GOT3 (cell line): ENCODE data around the gene APBB1IP.
"Not testable (repeated sequence)": the region's sequence is repeated elsewhere in the genome, so short reads cannot be mapped to it uniquely, and the experiment has no call there.

Experiments used
- DNase-seq: peaks from one replicate; lab custom pipeline; 2025; ENCODE audit warnings: mixed read lengths; lab: John Stamatoyannopoulos, UW

Gene APBB1IP

DNA sequence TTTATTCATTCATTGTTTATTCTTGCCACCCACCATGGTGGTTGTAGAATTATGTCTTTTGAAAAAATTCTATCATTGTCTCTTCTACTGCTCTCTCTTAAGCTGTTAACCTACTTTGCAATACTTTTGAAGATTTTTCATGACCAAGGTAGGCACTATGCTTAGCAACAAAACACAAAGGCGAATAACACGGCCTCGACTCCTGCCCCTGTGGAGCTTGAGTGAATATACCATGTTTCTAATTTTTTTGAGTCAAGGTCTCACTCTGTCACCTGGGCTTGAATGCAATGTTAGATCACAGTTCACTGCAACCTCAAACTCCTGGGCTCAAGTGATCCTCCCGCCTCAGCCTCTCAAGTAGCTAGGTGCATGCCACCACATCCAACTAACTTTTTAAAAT is 39.4 kb downstream of the APBB1IP start:
- DNase-seq = no peak

DNA sequence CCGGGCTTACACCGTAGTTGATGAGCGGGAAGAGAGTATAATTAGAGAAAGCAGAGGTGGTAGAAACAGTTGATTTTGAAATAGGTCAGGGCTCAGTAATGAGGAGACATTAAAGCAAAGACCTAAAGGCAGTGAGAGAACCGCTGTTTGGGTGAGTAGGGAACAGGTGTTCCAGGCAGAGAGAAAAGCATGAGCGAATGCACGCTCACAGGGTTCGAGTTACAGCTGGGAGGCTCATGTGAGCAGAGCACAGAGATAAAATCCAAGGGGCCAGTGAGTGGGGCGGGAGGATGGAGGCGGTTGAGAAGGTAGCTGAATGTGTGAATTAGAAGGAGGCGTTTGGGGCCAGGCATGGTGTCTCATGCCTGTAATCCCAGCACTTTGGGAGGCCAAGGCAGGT is 39.9 kb downstream of the APBB1IP start:
- DNase-seq = no peak

DNA sequence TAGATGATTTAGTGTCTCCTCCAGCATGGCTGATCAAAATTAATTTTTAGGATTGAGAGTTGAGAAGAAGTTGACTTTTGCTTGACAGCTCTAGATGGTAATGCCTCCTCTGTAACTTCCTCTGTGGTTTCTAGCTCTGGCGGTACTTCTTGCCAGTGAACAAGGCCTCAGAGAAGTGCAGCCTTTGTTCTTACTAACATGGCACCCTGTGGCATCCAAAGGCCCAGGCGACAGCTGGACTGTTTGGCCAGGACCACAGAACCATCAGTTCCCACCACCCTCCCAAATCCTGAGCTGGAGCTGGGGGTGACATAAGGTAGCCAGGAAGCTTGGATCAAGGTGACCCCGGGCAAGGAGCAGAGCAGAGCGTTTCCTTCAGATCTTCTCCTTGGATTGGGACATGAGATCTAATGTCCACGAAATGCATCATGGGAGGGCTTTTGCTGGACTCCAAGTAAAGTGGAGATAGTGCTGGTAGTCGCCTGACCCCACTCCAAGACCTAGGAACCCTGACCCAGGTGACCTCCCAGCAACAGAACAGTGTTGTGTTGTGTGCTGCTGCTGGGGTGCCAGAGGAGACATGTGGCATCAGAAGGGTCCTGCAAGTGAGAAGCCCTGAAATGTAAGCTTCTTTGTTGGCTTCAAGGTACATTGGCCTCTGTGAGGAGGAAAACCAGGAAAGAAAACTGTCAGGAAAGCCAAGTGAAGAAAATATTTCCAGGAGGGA is 41.8 kb downstream of the APBB1IP start:
- no peak for DNase-seq

DNA sequence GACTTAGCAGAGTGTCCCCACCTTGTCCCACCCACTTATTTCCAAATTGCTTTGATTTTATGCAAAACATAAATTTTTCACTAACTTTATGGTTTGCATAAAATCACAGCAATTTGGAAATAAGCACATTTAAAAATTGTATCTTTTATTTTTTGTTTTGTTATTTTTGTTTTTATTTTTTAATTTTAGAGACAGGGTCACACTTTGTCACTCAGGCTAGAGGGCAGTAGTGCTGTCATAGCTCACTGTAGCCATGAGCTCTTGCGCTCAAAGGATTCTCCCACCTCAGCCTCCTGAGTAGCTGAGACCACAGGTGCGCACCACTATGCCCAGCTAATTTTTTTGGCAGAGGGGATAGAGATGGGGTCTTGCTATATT is 43.2 kb downstream of the APBB1IP start:
- no peak for DNase-seq

DNA sequence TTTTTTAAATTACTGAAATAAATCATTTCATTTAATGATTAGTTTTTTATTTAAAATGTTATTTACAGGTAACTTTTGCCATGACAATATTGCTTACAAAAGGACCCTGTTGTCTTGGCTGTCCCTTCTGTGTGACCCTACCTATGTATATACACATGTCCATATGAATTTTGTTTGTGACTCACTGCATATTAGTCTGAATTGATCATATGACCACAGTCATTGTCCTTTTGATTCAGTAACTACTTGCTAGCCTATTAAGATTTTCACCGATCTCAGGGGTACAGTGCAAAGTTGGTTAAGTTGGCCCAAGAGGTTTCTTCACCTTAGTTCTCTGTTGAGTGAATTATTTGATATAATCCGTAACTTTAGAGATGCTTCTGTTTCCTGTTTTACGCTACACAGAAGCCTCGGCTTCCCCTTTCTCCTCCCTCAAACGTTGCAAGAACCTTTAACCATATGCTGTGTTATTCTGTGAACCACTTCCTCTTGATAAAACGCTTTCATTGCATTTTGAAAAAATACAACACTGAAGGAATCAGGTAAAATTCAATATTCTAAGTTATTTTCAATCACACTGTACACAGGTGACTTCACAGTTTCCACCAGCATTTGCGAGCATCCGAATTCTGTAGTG is 43.9 kb downstream of the APBB1IP start:
- no peak for DNase-seq

DNA sequence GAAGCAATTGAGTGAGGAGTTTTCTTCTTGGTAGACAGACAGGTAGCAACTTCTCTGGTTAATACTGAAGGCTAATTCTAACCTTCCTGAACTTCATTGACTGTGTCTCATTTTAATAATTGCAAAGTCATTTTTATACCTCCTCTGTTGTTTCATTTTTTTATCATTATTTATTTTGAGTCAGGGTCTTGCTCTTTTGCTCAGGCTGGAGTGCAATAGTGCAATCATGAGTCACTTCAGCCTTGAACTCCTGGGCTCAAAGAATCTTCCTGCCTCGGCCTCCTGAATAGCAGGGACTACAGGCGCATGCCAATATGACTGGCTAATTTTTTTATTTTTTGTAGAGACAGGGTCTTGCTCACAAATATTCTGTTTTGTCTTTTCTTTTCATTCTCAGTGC is 45.4 kb downstream of the APBB1IP start:
- no peak for DNase-seq

DNA sequence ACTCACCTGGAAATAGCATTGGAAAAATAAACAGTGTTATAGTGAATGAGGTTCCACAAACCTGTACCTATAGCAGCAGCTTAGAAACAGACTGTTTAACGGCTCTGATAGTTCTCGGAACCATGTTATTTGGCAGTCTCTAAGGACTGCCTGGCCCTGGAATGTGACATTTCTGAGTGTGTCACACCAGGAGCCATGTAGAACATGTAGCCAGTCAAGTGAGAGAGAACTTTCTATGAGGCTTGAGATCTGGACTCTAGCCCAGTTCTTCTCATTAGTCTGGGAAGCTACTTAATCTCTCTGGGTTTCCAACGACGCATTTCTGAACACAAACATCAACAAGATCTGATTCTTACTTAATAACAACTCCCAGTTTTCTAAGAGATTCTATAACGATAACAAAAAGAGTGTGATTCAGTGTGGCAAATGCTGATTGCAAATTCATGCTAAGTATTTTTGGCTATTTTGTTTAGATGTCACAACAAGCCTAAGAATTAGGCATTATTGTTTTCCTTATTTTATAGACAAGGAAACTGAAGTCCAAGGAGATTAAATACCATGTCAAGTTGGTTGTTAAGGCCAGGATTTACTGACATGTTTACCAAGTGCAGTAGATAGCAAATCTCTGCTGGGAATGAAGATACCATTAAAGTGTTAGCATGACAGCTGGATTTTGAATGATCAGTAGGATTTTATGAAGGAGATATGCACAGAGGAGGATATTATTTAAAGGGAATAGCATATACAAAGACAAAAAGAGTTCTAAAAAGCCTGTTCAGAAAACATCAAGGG is 47.2 kb downstream of the APBB1IP start:
- DNase-seq = no peak

DNA sequence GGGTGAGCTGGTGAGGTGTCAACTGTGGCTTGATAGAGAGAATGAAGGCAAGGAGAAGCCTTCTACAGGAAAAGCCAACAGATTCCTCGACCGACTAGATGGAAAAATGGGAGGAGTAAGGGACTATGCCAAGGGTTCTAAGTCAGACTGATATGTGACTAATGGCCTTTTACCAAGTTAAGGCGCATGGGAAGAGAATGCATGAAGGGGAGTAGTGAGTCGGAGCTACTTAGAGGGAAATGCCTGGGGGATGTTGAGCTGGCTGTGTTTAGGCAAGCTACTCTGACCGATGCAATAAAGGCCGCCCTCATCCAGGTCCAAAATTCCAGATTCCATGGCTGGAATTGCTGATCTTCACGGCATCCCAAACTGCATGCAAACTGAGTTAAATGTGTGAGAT is 48.2 kb downstream of the APBB1IP start:
- DNase-seq = peak; percentile 9

DNA sequence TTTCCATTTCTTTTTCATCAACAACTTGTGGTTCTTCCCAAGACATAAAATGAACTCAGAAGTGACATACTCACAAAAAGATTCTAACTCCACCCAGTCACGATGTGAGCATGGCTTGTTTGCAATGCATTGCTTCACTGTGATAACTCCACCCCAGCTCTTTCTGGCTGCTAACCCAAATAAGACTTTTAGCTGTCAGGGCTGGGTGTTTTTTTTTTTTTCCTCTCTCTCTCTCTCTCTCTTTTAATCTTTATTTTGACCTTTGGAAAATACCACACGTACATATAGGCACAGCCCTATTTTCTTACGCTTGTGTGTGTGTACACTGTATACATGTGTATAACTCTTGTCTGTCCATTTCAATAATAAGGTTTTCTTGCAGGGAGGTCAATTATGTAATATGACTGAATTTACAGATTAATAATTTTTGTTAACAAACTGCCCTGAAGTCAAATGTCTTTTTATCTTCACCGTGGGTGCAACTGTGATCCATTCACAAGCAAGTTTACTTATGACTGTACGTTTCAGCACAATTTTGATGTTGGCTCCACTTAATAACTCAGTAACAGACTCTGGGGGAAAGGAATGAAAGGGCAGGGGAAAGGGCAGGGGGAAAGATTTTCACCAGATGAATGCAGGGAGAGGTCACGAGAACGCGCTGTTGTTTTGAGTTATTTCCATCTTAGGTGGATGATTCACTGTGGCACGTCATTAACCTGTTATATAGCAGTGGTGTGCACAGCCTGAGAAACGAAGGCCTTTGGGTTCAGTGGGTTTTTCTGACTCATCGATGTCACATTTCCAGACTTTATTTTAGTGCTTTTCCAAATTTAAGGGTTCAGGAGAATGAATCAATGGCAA is 49.1 kb downstream of the APBB1IP start:
- peak; percentile 18 for DNase-seq

DNA sequence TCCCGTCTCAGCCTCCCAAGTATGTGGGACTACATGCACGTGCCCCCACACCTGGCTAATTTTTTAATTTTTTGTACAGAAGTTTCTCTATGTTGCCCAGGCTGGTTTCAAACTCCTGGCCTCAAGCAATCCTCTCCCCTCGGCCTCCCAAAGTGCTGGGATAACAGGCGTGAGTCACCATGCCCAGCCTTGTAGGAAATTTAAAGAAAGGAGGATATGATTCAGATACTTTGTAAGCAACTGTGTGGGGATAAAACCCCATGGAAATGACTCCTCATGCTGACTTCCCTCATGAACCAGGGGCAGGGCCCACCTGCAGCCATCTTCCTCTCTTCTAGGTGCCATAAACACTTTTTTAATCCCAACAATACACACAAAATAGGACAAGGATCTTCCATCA is 50.2 kb downstream of the APBB1IP start:
- no peak for DNase-seq

DNA sequence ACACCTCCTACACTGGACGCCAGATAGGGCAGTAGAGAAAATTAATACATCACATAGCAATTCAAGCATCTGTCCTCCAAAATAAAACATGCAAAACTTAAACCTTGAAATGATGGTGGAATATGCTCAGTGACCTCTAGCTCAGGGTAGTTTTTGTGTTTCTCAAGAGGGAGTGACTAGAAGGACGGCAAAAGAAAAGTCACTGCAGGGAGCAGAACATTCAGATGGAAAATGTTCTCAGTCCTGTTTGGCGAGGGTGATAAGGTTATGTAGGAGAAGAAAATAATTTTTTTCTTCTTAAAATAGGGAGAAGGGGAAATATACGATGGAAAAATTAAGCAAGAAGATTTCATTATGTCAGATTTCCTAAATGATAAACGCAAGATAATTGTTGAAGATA is 50.9 kb downstream of the APBB1IP start:
- no peak for DNase-seq

DNA sequence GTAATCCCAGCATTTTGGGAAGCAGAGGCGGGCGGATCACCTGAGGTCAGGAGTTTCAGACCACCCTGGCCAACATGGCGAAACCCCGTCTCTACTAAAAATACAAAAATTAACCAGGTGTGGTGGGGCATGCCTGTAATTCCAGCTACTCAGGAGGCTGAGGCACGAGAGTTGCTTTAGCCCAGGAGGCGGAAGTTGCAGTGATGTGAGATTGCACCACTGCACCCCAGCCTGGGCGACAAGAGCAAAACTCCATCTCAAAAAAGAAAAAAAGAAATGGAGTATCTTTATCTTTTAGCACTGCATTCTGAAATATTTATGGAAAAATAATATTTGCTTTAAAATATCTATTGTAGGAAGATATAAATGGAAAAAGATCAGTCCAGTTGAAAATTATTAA is 52.2 kb downstream of the APBB1IP start:
- DNase-seq = not testable (repeated sequence)

DNA sequence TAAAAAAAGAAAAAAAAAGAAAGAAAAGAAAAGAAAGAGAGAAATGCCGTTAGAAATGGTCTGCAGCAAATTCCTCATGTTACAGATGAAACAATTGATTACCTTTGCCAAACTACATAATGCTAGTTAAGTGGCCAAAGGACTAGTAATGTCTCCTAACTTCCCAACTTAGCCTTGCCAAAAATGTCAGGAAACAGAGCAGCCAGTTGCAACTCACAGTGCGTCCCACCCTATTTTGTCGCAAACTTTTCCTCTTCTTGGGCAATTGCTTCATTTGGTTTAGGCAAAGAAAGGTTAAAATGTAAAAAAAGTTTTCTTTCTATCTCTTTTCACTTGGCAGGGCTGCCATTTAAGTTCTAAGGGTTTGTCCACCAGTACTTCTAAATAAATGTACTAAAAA is 53.1 kb downstream of the APBB1IP start:
- no peak for DNase-seq

DNA sequence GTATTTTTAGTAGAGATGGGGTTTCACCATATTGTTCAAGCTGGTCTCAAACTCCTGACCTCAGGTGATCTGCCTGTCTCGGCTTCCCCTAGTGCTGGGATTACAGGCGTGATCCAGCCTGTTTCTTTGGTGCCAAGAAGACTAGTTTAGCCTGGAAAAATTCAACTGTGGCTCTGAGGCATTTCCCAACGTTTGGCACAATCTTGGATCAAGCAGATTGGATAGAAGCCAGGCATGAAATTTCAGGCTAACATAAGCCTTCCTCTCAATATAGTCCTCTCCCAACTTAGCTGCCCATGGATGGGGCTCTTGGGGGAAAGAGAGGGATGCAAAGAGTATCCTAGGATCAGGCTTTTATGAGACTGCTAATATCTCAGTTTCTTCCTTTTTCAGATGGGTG is 53.8 kb downstream of the APBB1IP start:
- no peak for DNase-seq

DNA sequence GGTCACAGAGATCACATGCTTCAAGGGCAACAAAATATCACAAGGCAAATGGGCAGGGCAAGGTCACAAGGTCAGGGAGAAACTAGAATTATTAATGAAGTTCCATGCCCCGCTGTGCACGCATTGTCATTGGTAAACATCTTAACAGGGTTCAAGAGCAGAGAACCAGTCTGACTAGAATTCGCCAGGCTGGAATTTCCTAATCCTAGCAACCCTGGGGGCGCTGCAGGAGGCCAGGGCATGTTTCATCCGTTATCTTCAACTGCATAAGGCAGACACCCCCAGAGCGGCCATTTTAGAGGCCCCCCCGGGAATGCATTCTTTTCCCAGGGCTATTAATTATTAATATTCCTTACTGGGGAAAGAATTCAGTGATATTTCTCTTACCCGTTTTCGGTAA is 54.6 kb downstream of the APBB1IP start:
- not testable (repeated sequence) for DNase-seq

DNA sequence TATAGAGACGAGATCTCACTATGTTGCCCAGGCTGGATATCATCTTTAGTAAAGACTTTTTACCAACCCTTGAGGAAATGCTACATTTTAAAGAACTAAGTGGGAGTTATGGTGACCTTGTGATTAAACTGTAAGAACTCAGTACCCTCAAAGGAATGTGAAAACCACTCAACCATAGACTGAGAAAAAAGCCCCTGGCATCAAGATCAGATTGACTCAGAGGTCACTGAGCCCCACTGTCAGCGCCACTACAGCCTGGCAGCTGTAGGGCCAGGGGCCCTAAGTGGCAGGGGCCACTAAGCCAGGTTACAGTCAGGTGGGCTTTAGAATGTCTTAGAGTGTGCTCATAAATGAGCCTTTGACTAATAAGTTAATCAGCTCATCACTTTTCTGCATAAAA is 55.9 kb downstream of the APBB1IP start:
- DNase-seq = no peak

DNA sequence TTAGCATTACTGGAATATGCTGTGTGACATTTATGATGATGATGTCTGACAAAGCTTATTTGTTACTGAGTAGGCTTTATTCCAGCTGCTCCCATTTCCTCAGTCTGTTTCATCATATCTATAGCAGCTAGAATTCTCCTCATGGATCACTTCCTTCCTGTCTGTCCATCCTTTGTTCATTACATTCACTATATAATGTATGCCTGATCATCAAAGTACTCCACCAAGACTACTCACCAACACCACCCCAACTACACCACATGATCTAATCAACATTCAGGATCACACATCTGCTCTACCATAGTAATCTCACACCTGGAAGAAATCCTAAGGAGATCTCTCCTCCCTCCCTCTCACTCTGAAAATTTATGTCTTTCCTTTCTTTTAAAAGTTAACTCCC is 61.3 kb downstream of the APBB1IP start:
- DNase-seq = no peak

DNA sequence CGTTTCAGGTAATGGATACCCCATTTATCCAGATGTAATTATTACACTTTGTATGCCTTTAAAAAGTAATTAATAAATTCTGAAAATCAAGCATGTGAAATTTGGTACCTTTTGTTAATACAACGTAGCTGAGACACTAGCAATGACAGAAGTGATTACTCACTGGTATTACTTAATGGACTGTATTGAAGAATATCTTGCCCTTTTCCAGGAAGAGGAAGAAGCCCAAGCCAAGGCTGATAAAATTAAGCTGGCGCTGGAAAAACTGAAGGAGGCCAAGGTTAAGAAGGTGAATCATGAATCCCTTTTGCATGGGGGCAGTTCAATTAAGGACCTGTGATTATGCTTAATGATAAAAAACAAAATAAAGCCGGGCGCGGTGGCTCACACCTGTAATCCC is 64.8 kb downstream of the APBB1IP start:
- no peak for DNase-seq

DNA sequence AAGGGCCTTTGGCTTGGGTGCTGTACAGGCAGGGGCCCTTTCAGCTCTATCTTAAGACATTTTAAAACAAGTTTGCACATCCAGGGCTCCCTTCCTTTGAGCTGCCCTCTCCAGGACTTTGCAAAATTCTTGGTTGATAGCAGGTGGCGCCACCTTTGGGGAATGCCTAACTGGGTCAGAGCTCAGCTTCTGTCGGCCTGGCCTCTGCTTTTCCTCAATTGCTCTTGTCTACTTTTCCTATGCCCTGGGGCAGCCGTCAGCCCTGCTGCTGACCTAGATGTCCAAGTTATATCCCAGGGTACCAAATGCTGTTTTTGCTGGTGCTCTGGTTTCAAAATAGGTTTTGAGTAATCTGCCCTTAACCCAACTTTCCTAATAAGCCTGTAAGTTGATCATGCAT is 65.8 kb downstream of the APBB1IP start:
- no peak for DNase-seq

DNA sequence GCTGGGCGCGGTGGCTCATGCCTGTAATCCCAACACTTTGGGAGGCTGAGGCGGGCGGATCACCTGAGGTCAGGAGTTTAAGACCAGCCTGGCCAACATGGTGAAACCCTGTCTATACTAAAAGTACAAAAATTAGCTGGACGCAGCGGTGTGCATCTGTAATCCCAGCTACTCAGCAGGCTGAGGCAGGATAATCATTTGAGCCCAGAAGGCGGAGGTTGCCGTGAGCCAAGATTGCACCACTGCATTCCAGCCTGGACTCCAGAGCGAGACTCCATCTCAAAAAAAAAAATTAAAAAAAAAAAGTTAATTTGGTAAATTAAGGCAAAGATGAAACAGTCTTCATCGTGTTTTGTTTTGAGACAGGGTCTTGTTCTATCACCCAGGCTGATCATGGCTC is 66.3 kb downstream of the APBB1IP start:
- not testable (repeated sequence) for DNase-seq

DNA sequence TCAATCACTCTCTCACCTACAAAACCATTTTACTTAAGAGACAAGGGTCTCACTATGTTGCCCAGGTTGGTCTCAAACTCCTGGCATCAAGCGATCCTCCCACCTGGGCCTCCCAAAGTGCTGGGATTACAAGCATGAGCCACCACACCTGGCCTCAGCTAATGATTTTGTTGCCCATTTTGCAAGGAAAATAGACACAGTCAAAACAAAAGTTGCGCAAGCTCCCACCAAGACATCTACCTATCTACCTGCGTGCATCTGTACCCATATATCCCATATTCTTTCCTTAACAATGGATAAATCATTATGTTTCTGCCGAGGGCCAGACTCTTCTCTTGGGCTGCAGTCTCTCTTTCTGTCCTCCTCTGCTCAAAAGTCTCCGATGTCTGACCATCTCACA is 67.3 kb downstream of the APBB1IP start:
- DNase-seq = no peak

DNA sequence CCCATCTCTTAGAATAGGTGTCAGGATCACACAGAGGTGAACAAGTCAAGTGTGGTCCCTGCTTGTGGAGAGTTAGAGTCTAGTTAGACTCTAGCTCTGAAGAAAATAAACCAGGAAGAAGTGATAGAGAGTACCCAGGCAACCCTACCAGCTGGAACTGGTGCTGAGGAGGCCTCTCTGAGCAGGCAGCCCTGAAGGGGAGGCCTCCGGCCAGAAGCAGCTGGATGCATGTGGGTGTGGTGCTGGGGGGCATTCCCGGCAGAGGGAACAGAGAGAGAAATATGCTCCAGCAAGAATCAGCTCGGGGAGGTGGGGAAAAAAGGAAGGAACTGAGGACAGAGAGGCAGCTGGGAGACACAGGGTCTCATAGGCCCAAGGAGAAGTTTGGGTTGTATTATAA is 68.6 kb downstream of the APBB1IP start:
- no peak for DNase-seq
